ENCODE results near the gene PDSS2.

Gene PDSS2

DNA sequence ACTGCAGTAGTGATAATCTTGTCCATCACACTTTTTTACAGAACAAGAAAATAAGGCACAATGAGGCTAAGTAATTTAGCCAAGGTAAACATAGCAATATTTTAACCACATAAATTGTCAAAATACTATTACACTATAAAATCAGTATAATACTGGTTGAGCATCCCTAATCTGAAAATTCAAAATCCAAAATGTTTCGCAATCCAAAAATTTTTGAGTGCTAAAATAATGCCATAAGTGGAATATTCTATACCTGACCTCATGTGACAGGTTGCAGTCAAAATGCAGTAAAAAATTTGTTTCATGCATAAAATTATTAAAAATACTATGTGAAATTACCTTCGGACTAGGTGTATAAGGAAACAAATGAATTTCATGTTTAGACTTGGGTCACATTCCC is 101.5 kb downstream of the PDSS2 start:
- no peak for DNase-seq

DNA sequence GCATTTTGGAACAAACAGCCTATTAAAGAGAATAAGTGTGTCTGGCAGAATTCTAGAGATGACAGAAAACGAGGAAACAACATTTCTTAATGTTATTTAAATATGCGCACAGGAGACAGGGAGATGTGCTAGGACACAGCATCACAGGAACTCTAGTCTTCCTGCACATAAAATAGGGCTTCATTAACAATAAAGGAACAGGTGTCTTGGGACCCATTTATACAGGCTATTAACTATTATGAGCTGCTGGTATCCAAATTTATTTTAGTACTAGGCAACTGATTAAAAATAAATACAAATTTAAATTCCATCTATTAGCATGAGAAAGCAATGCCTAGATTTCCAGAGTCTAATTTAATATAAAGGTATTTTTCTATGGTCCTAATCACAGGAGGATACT is 102.3 kb downstream of the PDSS2 start:
- no peak for DNase-seq

DNA sequence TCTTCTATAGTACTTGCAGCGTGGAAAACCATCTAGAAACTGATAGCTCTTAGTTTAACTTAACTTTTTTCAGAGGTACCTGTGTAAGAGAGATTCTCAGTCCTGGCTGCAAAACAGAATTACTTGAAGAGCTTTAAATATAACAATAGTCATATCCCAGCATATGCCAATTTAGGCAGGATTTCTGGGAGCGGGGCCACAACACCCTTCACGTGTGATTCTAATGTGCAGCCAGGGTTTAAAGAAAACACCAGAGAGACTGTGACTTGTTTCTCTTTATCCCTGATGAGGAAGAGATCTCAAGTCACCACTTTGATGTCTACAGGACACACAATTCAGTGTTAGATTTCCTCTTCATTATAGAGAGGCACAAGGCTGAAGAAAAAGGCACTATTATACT is 103.7 kb downstream of the PDSS2 start:
- no peak for DNase-seq

DNA sequence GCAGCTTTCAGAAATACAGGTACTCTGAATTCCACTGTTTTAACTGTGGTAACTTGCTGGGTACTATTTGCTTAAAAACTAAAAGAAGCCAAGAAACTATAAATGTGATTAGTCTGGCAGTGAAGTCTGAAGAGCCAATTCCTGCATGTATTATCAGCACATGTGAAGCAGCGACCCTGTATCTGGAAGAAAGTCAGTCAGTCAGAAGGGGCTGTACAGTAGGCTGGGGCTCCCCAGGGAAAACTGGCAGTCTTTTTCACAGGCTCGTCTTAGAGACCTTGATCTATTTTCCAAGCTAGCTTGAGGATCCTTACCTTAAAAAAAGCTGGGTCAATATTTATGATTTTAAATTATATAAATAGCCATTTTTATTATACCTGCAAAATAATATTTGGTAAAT is 104.9 kb downstream of the PDSS2 start:
- no peak for DNase-seq

DNA sequence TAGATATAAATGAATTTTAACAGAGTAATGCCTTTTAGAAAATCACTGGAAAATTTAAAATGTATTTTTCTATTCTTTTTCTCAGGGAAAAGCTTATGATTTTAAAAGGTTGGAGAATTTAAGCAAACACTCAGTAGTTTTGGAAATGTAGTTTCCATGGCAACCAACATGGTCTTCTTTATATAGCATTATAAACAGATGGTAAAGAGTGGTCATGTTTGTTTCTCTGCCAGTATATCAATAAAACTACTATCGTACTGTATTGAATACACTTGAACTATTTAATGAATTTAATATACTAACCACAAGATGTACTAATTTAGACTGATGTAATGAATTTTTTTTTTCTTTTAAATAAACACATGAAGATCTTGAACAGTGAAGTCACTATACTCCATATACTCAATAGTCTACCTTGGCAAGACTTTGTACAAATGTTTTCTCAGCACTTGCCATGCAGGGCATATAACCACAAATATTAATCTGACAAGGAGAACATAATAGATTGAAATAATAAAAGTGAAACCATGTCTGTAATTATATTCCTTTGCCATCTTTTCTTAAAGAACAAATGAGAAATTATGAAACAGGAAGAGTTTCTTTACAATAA is 105.5 kb downstream of the PDSS2 start:
- no peak for DNase-seq

DNA sequence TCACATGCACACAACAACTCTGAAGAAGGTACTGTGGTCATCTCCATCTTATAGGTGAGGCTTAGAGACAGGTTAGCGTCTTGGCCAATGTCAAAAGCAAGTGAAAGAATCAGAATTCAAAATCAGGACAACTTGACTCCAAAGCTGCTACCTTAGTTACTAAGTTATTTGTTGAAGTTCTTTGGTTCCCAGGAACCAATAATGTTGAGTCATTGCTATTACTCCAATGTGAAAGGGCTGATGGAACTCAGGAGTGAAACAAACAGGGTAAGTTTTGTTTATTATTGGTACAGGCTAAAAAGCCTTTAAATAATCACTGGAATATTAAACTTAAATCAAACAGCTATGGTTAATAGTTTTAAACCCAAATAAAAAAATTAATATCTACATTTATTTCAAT is 111.1 kb downstream of the PDSS2 start:
- DNase-seq = no peak

DNA sequence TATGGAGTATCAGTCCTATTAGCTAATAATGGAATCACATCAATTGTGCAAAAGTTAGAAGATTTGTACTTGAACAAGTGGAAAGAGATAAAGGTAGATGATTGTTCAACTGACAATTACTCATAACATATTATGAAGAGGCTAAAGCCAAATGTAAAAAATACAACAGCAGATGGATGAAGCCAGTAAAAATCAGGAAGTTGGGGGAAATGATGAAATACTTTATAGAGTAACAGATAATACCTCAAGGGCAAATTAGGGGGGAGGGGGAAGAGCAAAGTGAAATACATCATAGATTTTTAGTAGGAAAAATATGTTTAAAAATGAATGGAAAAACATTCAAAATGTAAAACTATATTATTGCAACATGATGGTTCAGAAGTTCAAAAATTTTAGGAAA is 114.0 kb downstream of the PDSS2 start:
- no peak for DNase-seq

DNA sequence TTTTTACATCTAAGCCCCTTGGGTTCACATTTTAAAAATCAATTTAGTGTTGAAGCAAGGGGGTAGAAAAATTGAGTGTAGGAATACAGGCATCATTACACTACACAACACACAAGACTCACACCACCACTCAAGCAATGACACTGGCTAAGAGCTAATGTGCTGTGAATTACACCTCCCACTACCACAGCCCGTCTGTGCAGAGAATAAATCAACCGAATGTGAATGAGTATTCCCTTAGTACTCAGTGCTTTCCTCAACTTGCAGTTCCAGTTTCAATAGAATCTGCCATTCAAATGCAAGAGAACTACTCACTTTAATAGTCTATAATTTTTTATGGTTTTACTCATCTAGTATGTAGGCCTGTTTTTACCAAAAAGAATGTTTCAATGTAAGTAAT is 114.4 kb downstream of the PDSS2 start:
- DNase-seq = no peak

DNA sequence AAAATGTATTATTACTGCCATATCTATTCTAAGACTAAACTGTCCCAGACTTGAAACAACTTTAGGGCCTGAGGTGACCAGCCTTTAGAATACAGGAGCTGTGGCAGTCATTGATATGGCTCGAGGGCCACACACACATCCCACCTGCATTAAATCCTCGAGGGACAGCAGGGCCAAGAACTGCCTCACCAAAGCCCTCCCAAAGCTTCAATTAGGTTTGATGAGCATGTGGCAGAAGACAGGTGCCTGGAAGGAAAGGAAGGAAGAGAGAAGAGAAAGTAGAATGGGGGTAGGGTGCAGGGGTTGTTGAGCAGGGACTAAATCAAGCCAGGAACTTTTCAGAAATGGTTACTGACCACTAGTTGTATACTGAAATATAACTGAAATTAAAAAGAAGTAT is 115.0 kb downstream of the PDSS2 start:
- DNase-seq = no peak

DNA sequence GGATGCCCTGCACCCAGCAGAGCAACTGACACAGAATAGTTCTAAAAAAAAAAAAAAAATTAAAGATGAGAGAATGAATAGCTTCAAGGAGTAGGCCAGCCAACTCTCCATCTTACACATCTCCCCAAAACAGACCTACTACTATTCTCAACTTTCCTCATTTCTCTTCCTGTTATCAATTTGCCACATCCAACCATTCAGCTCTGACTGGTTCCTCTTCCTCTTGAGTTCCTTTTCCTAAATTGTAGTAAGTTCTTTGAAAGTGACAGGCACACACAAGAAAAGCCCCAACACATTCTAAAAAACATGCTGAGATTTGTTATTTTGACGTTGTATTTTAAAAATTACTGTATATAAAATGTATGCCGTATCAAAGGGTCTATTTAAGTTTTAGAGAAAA is 117.2 kb downstream of the PDSS2 start:
- no peak for DNase-seq

DNA sequence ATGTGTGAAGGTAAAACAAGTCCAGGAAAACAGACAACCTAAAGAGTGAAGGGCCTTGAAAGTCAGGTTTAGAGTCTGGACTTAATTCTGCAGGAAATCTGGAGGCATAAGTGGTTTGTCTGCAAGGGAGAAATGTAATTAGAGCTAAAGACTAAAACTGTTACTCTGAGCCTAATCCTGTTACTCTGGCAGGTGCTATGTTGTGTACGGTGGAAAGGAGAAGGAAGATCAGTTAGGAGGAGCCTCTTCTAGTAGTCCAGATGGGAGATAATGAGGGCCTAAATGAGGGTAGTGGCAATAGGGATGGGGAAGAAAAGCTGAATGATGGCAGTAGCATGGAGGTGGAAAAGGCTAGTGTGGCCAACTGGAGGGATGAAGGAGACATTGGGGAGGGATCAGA is 118.5 kb downstream of the PDSS2 start:
- no peak for DNase-seq

DNA sequence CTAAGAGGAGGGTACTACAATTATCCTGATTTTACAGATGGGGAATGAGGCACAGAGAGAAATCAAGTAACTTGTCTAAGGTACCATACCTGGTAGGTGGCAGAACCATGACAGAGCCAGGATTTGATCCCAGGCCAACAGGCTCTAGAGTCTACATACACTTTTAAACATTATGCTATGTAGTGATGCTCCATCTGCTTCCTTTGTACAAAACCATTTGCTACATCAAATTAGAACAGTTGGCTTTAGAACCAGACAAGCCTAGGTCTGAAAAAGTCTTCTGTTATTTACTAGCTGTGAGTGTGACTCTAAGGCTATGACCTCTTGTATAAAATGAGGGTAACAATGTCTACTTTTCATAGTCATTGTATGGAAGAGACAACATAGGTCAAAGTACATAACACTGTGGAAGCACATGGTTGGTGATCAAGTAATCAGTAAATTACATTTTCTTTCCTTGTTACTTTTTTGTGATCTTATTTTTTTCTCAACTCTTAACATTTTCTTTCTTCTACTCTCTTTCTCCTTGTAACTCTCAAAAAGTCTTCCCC is 122.1 kb downstream of the PDSS2 start:
- no peak for DNase-seq

DNA sequence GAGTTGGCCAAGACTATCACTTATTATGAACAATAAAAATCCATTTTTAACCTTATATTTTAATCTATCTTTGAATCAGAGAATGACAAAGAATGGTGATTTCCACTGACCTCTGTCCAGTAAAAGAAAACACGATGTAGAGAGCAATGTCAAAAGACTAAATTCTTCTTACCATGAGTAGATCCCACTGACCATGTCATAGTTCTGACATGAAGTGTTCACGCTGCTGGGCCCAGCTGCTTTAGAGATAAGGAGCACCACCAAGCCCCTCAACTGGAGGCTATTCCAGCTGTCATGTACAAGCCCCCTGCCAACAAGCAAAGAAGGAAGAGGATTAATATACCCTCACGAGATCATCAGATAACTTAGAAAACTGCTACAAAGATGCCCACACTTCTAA is 125.3 kb downstream of the PDSS2 start:
- DNase-seq = no peak

DNA sequence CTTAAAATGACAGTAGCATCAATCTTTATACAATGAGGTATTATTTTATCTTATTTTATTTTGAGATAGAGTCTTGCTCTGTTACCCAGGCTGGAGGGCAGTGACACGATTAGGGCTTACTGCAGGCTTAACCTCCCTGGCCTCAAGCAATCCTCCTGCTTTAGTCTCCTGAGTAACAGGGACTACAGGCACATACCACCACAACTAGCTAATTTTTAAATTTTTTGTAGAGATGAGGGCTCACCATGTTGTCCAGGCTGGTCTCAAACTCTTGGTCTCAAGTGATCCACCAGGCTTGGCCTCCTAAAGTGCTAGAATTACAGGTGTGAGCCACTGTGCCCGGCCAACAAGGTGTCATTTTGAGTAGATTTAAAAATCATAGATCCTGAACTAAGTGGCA is 125.9 kb downstream of the PDSS2 start:
- DNase-seq = no peak

DNA sequence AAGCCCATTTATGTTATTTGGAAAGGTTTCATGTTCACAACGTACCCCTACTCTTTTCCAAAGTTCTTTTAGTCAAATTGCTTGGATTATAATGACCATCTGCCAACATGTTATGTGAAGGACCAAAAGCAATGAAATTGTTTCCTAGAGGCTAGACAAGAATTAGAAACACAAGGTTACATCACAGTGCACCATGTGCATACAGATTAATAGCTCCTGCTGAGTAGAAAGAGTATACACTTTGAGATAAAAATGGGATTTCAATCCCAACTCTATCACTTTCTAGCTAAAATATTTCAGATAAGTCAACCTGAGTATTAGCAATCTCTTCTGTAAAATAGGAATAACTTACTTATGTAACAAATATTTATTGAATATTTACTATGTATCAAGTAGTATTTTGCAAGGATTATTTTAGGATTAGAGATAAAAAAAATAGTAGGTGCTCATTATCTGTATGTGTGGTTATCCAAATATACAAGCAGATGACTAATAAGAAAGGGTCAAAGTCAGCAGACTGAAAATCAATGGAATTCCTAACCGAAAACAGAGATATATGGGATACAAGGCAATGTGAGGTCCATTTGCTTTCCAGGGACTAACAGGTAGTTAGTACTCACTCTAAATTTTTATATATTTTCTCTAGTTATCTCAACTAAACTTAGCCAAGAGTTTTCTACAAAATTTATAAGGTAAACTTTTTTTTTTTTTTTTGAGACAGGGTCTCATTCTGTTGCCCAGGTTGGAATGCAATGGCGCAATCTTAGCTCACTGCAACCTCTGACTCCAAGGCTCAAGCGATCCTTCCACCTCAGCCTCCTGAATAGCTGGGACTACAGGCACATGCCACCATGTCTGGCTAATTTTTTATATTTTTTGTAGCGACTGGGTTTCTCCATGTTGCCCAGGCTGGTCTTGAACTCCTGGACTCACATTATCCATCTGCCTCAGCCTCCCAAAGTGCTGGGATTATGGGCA is 127.7 kb downstream of the PDSS2 start:
- DNase-seq = no peak

DNA sequence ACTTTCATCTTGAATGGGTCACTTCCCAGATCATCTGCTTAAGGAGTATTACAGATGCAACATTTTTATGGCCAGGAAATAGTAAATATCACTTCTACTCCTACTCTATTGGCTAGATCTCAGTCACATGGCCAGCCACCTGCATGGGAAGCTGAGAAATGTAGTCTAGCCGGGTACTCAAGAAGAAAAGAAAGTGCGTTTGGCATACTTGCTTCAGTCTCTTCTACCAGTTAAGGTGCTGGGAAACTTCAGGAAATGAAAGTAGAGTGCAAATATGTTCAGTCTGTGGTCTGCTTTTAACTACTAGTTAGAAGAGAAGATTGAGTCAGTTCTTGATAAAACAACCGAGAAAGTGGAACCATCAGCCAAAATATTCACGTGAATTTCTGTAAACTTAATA is 129.2 kb downstream of the PDSS2 start:
- DNase-seq = peak; percentile 3

DNA sequence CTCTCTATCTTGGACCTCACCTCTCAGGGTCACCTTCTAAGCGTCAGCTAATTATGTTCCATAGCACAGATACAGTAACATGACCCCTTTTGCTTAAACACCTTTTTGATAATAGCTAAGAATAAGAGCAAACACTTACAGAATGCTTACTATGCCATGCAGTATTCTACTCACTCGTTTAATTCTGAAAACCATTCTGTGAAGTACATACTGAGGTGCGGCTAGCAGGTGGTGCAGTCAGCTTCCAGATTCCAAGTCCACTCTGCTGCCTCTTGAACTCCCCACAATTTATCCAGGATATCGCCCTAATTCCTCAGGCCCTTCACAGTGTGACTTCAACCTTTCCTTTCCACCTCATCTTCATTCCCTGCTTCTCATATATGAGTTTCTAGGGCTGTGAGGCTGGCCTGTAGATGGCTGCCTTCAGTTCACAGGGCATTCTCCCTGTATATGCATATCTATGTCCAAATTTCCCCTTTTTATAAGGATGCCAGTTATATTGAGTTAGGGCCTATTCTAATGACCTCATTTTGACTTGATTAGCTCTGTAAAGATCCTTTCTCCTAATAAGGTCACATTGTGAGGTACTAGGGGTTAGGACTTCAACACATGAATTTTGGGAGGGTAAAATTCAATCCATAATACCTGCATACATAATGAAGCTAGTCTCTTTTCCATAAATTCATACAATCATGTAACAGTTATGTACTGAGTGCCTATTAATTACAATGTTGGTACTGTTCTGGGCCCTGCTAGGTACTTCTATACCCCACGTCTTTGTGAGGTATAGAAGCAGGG is 130.1 kb downstream of the PDSS2 start:
- no peak for DNase-seq

DNA sequence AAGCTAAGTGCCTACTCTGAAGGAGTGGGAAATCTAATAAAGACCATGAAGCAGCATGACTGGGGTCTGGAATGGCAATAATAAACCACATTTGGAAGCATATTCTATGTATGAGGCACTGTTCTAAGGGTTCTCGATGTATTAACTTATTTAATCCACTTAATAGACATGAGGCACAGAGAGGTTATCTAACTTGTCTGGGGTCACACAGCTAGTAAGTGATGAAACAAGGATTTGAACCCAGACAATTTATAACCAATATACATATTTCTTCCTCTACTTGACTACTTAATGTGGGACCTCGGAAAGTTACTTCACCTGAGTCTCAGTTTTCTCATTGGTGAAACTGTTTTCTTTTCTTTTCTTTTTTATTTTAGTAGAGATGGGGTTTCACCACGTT is 131.3 kb downstream of the PDSS2 start:
- no peak for DNase-seq

DNA sequence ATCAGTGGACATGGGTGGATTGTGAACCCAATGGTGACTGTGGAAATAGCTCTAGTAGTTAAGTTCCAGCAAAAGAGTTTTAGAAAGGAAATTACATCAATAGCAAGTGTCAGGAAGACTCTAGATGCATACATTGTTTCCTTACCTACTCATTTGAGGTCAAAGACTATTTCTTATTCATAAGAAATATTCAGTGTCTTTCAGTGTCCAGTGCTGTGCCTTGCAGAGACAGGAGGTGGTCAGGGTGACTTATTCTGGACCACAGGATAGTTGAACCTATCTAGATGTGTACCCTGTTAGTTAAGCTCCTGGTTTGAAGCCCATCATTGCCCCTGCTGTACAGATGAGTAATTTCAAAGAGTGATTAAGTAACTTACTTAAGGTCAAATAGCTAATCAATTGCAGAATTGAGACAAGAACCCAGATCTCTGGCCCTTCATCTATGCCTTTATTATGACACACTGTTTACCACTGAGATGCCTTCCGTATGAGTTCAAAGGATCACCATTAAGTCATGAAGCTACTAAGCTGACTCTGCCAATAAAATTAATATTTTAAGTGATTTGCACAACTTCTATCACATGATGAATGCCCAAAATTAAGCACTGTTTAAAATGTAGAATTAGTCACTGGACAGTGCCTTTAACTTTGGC is 136.1 kb downstream of the PDSS2 start:
- DNase-seq = no peak

DNA sequence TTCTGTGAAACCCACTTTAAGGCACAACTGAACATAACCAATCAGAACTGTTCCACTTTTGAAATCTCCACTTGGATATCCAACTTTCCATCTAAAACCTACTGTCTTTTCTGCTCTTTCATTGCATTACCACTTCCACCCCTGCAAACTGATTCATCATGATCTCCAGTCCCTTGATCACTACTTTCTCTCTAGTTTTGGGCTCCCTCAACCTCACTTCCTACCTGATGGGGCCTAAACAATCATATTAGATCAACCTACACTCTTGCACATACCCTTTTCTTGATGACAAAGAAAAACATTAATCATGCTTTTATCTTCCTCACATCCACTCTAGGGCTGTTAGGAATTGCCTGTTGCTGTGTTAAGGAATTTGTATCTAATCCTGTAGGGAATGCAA is 137.6 kb downstream of the PDSS2 start:
- no peak for DNase-seq

DNA sequence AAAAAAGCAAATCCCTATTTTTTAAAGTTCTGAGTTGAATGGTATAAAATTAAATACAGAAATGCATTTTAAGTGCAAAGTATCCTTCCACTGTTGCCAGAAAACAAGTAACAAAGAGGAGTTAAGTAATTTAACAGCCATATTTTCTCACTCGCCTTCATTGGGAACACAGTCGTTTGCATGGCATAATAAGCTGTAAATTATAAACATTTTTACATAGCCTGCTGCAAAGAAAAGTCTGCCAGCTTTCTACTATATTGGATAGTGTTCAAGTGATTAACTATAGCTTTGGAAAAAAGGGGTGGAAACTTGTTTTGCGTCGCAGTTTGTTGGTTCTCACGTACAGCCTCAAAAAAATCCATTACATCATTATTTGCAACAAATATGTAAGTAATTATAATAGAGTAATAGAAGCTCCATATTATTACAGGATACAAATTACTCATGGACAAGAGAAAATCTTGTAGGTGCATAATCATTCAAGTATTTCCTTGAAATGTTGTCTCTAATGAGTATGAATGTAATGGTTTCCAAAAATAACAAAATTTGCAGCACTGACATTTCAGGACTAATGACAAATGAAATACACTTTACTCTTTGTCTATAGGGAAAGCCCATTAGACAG is 139.3 kb downstream of the PDSS2 start:
- DNase-seq = no peak

DNA sequence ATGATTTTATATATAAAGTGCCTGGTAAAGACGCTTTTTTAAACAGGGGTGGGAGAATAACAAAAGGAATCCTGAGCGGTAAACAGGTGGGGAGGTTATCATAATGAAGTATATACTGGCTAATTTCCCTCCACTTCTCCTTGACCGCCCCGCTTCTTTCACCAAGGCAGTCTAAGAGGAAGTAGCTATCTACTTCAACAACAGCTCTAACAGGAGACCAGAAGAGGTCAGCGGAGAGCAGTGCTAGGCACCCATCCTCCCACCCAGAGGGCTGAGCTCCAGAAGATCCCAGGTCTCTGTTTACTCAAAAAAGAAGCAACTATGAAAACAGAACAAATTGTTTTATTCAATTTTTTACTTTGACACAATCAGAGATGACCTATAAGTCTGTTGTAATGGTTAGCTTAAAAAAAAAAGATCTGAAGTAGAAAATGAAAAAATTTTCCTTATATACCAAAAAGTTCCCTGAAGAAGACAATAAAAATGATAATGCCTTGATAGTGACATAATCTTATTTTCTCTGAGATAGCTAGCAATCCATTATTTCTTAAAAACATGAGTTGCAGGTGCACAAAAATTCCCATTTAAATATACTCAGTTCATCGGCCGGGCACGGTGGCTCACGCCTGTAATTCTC is 141.1 kb downstream of the PDSS2 start:
- DNase-seq = peak; percentile 20
